22Rv1 (cell line): ENCODE data around the gene SYPL2.

Experiments used
- H3K27ac ChIP-seq: fragments of 450-650 bp; 2 replicates; pipeline ENCODE4 v1.5.1; 2017
- ZFX ChIP-seq: fragments of 450-650 bp; IDR thresholded peaks from 2 replicates; pipeline ENCODE4 v1.6.1; 2017; ENCODE audit warnings: antibody characterized with exemption, borderline replicate concordance
- TF ChIP-seq, protein P1 (sequence below): fragments of 450-650 bp; IDR thresholded peaks from 2 replicates; pipeline ENCODE4 v1.5.1; 2017; ENCODE audit warnings: mild to moderate bottlenecking

SYPL2 gene

GRCh38 chr1:109479901-109480300 is 13.6 kb downstream of the SYPL2 start:
- TF ChIP-seq, protein P1, sequence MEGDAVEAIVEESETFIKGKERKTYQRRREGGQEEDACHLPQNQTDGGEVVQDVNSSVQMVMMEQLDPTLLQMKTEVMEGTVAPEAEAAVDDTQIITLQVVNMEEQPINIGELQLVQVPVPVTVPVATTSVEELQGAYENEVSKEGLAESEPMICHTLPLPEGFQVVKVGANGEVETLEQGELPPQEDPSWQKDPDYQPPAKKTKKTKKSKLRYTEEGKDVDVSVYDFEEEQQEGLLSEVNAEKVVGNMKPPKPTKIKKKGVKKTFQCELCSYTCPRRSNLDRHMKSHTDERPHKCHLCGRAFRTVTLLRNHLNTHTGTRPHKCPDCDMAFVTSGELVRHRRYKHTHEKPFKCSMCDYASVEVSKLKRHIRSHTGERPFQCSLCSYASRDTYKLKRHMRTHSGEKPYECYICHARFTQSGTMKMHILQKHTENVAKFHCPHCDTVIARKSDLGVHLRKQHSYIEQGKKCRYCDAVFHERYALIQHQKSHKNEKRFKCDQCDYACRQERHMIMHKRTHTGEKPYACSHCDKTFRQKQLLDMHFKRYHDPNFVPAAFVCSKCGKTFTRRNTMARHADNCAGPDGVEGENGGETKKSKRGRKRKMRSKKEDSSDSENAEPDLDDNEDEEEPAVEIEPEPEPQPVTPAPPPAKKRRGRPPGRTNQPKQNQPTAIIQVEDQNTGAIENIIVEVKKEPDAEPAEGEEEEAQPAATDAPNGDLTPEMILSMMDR, result no peak
- TF ChIP-seq ZFX, result no peak
- H3K27ac ChIP-seq, result no peak overlapping the region

GRCh38 chr1:109481646-109482045 is 15.3 kb downstream of the SYPL2 start:
- TF ChIP-seq, protein P1, result no peak
- TF ChIP-seq ZFX, result no peak

DNA sequence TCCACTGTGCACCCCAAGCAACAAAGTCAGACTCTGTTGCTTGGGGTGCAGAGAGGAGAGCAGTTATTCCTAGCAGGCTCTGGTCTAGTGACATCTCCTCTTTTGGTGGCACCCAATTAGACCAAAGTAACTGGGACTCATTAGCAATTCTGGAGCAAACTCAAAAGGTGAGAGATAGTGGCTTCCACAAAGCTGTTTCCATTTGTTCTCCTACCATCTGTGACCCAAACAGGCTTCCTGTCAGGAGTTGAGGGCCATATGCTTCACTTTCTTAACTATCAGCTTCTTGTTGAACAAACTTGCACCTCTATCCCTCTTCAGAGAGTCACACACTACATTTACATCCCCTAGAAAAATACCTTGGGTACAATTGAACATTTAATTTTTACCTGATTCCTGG is 15.9 kb downstream of the SYPL2 start:
- no peak for TF ChIP-seq ZFX
- TF ChIP-seq, protein P1, result no peak
- H3K27ac ChIP-seq, result no peak overlapping the region

More at GRCh38 chr1:109481646-109482045, 15.3 kb downstream of the SYPL2 start:
- H3K27ac ChIP-seq, result no peak overlapping the region

- H3K27ac ChIP-seq, result no peak overlapping the region
Measured at GRCh38 chr1:109482791-109483671, 16.7 kb downstream of the SYPL2 start.

DNA sequence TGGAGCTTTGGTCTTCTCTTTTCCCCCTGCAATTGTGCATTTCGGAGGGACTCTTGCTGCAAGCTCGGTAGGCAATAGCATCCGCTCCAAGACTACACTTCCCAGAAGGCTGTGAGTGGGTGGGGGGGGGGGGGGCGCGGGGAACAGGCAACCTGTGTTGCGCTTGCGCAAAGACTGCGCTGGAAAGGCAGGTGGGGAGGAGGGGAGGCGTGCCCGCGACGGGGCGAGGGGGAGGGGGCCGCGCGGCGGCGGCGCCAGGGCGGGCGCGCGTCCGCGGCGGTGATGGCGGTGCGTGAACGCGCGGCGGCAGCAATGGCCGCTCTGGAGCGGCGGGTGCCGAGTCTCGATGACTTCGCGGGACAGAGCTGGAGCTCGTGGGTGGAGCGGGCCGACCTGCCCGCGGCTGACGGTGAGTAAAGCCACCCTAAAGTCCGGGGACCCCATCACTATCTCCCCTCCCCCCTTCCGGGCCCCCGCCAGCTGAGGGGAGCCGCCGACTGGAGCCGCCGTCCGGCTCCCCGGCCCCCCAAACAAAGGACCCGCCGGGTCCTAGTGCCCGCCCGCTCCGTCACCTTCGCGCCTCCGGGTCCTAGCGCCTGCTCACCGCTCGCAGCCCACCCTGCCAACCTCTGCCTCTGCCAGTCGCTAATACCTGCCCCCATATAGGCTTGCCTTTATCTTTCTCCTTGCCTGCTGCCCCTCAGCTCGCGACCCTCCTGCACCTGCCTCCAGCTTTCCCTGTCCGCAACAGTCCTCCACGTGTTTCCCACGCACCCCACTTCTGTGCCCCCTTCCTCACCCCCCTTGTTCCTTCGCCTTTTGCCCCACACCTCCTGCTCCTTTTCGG is 17.5 kb downstream of the SYPL2 start, which contains the start of gene ATXN7L2:
Gene ATXN7L2, plus strand, starts transcription at position 234 of the 847 bp plus-strand sequence. Its CDS starts 49 bp downstream, at position 283.
- peak within 1 kb of the TSS; percentile 67 for H3K27ac ChIP-seq
- TF ChIP-seq ZFX, result no peak
- TF ChIP-seq, protein P1, result no peak

More at GRCh38 chr1:109482791-109483671, 16.7 kb downstream of the SYPL2 start:
- TF ChIP-seq, protein P1, result no peak

DNA sequence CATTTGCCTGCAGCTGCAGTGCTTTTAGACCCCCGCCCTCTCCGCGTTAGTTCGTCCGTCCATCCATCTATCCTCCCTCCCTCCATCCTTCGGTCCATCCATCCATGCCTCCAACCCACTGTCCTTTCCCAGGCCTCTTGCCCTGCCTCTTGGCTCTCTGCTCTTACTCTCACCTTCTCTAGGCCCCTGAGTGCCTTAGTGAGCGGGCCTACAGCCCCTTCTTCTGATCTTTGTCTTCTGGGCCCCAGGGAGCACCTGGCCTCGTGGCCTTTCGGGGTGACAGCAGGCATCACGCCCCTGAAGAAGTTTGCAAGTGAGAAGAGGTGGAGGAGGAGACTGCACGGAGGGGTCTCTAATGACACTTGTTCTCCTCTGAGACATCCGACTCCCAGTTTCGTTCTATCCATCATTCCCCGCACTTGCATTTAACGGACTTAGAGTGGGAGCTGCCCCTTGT is 18.2 kb downstream of the SYPL2 start:
- peak overlapping the region; percentile 67 for H3K27ac ChIP-seq
- no peak for TF ChIP-seq ZFX
- TF ChIP-seq, protein P1, result no peak
